Measurements from ENCODE around the gene USP36.
"Not testable (repeated sequence)": the region's sequence is repeated elsewhere in the genome, so short reads cannot be mapped to it uniquely, and the experiment has no call there.

USP36 gene

GRCh38 chr17:78840780-78841611 lies at the start of gene USP36:
Gene USP36 (minus strand): TSS chr17:78840814. CDS start chr17:78836363, 4,451 bp downstream.
- peak; percentile 99 to 100 for DNase-seq (ENCODE audit: extremely low read depth in 1 of 2, low read depth in 1 of 2)

DNA sequence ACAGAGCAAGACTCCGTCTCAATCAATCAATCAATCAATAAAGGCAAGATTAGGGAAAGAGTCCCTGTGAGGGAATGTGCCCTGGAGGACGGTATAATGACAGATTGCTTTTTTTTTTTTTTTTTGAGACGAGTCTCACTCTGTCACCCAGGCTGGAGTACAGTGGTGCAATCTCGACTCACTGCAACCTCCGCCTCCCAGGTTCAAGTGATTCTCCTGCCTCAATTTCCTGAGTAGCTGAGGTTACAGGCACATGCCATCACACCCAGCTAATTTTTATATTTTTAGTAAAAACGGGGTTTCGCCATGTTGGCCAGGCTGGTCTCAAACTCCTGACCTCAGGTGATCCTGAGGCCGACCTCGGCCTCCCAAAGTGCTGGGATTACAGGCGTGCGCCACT lies 49.5 kb upstream of the USP36 start:
- not testable (repeated sequence) for DNase-seq (ENCODE audit: extremely low read depth in 1 of 2, low read depth in 1 of 2)

GRCh38 chr17:78889531-78889930 lies 48.9 kb upstream of the USP36 start:
- no peak for DNase-seq (ENCODE audit: extremely low read depth in 1 of 2, low read depth in 1 of 2)

DNA sequence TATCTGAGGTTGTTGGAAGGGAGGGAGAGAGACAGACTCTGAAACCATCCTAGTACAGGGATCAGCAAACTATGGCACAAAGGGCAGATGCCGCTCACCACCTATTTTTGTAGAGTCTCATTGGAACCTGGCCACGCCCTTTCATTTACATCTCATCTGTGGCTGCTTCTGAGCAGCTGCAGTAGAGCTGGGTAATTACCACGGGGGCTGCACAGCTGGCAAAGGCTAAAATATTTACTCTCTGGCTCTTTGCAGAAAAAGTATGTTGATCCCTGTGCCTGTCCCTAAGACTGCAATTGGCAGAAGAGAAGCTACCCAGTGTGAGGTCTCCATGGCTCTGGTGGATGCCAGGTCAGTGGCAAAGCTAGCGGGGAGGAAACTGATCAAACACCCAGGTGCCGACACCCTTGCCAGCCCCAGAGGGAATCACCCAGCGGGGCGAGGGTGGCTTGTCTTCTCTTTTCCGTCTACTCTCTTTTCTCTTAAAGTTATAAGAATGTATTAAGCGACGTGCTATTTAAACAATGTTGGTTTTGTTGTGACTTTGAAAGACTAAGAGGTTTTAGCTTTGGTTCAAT lies 48.4 kb upstream of the USP36 start:
- no peak for DNase-seq (ENCODE audit: extremely low read depth in 1 of 2, low read depth in 1 of 2)

- no peak for DNase-seq (ENCODE audit: extremely low read depth in 1 of 2, low read depth in 1 of 2)
These were observed 46.3 kb upstream of the USP36 start for GRCh38 chr17:78886954-78887353.

DNA sequence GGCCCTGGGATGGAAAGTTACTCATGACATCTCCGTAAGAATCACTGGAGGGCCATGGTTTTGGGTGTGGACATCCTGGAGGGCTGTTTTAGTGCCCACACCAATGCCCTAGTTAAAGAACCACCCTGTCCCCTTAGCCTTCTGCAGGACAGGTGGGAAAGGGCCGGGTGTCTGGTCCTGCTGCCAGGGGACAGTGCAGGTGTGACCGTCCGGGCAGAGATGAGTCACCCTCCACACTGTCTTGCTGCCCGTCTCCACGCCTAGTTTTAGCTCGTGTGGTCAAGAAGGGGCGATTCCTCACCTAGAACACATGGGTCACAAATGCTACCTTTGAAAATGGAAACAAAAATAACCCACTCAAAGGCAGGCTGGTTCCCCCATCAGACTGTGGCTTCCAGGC lies 45.3 kb upstream of the USP36 start:
- no peak for DNase-seq (ENCODE audit: extremely low read depth in 1 of 2, low read depth in 1 of 2)

GRCh38 chr17:78884876-78885667 lies 44.5 kb upstream of the USP36 start:
- DNase-seq (ENCODE audit: extremely low read depth in 1 of 2, low read depth in 1 of 2): no peak

DNA sequence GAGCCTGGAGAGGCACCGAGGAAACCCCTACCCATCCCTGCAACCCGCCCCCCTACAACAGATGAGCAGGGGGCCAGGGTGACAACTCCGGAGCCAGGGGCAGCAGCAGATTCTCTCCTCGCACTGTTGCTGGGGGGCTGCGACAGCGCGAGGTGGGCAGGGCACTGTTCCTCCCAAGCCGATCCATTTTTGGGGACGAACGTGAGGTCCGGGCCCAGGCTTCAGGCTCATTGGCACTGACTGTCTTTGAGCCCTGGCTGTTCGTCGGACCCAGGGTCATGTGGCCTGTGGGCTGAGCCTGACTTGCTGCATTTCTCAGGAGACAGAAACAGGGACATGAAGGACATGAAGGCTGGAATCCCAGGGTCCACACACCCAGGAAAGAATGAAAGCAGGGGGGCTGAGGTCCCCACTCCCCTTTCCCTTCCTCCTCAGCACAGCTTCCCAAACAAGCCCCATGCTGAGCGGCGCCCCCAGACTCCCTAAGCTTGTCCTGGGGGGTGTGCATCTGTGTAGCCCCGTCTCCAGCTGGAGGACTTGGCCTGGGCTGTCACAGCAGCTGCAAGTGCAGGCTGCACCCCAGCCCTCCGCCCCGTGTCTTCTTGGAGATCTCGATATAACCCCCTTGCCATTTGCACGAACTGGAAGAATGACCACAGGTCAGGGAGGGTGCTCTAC lies 43.7 kb upstream of the USP36 start:
- DNase-seq (ENCODE audit: extremely low read depth in 1 of 2, low read depth in 1 of 2): no peak

DNA sequence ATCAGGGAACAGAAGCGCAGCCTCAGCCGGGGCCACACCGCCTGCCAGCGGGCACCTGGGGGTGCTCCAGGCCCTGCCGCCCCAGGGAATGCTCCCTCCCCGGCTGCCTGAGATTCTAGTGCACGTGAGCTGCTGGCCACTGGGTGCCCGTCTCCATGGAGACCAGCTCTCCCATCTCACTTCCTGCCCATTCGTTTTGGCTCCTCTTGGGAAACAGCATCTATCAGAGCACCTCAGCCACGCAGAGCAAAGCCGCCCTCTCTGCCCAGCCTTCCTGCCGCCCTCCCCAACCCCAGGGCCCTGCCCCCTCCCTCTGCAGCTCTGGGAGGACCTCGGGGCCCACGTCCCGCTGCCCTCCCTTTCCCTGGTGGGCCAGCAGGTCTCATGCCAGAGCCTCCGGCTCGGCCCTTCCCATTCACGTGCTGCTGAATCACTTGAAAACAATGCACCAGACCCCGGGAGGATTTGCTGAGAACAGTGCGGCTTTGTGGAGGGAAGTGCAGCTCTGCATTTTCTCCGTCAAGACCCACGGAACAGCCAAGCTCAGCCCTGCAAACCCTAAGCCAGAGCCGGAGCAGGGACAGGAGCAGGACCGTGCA lies 43.0 kb upstream of the USP36 start:
- DNase-seq (ENCODE audit: extremely low read depth in 1 of 2, low read depth in 1 of 2): no peak

- DNase-seq (ENCODE audit: extremely low read depth in 1 of 2, low read depth in 1 of 2): no peak
These were observed 42.5 kb upstream of the USP36 start for GRCh38 chr17:78883089-78883532.

- DNase-seq (ENCODE audit: extremely low read depth in 1 of 2, low read depth in 1 of 2): no peak
These were observed 42.0 kb upstream of the USP36 start for GRCh38 chr17:78882540-78883088.

DNA sequence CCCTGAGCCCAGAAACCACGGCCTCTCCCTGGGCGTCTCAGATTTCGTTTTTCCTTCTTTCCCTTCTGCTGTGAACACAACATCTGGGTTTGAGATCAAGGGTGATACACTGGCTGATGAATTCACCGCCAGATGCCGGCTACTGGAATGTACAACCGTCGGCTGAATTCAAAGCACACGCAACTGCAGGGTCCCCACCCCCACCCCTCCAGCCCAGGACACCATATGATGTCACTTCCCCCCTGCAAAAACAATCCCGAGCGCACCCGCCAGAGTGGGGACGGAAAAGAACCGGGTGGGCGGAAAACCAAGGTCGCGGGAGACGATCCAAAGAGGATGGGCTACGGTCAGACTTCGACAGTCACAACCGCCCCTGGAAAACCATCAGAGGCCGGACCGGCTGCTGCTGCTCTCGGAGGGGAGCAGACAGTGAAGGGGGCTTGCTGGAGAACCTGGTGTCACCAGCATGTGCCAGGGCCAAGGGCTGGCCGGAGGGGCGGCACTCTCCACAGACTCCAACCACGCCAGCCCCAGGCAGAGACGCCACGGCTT lies 39.1 kb upstream of the USP36 start:
- peak in 1 of 2 donors; percentile 16 for DNase-seq (ENCODE audit: extremely low read depth in 1 of 2, low read depth in 1 of 2)

DNA sequence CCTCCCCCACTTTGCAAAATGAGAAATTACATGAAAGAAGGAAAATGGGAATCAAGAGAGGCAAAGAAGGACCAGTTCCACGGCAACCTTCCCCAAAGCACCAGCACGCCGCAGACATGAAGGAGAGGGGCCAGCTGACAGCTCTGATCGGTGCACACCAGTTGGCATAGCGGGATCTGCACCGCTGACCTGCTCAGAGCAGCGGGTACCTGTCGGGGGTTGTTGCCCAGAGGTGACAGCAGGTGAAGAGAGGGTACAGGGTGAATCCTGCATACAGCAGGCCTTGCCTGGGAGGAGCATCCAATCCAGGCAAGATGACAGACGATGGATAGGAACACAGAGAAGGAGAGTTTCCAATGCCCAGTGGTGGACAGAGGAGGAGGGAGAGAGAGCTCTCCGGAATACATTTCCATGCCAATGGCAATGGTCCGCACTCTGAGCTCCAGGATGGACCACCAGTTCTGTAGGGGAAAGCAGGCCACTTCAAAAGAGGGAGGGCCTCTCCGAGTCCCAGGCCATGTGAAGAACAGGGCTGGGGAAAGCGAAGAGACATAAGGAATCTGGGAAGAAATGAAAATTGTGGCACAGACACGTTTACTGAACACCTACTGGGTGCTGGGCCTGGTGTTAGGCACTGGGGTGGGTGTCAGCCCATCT lies 38.4 kb upstream of the USP36 start:
- DNase-seq (ENCODE audit: extremely low read depth in 1 of 2, low read depth in 1 of 2): no peak

DNA sequence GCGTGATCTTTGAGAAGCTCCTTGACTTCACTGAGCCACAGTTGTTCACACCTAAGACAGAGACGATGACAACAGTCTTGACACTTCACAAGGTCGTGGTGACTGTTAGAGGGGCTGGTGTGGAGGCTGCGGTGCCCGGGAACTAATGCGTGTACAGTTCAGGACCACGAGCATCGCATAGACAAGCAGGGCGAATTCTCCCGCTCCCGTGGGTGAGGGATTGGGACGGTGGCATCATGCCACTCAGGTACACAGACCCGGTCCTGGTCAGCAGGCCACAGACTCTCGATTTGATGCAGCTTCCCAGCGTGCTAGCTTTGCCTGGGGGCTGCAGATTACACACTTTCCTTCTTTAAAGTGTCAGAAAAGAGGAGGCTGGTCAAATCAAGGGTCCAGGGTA lies 37.6 kb upstream of the USP36 start:
- DNase-seq (ENCODE audit: extremely low read depth in 1 of 2, low read depth in 1 of 2): no peak

DNA sequence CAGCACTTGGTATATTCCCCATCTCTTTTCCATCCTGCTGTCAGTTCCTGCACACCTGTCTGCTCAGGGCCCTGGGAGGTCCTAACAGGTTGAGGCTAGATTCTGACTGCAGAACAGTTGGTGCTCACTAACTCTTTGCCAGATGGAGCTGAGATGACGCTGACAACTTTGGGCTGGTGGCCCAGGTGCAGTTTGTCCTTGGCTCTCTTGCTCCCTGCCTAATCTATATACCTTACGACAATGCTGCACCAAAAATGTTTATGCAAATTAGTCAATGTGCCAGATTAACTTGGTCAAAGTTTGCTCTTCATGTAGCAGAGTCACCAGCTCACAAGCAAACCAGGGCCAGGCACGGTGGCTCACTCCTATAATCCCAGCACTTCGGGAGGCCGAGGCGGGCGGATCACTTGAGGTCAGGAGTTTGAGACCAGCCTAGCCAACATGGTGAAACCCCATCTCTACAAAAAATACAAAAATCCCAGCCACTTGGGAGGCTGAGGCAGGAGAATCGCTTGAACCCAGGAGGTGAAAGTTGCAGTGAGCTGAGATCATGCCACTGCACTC lies 36.4 kb upstream of the USP36 start:
- not testable (repeated sequence) for DNase-seq (ENCODE audit: extremely low read depth in 1 of 2, low read depth in 1 of 2)

- DNase-seq (ENCODE audit: extremely low read depth in 1 of 2, low read depth in 1 of 2): no peak
These were observed 35.5 kb upstream of the USP36 start for GRCh38 chr17:78876094-78876597.

DNA sequence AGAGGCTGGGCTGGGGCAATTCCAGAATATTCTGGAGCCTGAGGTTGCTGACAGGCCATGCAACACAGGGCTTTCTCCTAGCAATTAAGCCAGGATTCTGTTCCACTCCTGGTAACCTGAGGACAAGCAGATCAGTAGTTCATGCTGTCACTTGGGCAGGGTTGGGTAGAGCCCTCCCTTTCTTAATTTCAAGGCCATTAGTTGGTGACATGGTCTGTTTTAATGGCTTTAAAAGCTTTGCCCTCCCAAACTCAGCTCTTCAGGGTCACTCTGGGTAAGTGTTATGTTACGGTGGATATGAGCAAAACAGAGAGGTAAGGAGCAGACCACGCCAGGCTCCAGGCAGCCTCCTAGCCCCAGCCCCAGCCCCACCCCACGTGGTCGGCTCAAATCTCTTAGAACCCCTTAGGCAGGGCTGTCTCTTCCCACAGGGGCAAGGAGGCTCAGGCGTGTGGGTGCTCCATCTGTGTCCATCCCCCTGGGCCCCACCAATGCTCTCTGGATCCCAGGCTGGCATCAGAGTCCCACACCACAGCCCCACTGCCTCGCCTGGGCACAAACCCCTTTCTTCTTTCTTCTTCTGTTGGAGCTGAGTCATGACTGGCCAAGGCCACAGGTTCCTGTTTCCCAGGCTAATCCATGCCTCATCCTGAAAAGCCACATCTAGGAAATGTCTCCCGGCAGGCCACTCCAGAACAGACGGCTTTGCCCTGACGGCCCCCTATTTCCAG lies 34.9 kb upstream of the USP36 start:
- DNase-seq (ENCODE audit: extremely low read depth in 1 of 2, low read depth in 1 of 2): no peak
